ENCODE data around the gene CENPN.

Gene CENPN

DNA sequence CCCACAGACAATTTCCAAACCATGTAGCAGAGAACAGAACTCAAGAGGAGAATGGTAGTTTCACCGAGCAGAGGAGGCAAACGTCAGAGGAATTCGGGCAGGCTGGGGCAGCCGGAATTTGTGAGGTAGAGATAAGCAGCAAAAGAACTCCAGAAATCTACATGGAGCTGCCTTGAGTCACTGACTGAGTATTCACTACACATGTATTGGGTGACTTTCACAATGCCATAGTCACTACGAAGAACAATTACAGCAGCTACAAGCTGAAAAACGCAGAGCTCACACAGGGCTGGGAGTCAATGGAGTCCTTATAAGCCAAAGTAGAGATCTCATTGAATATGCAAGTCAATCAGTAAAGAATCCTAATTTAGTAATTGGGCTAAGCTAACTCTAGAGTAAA, 13.7 kb upstream of the CENPN start:
- TF ChIP-seq, protein P1, sequence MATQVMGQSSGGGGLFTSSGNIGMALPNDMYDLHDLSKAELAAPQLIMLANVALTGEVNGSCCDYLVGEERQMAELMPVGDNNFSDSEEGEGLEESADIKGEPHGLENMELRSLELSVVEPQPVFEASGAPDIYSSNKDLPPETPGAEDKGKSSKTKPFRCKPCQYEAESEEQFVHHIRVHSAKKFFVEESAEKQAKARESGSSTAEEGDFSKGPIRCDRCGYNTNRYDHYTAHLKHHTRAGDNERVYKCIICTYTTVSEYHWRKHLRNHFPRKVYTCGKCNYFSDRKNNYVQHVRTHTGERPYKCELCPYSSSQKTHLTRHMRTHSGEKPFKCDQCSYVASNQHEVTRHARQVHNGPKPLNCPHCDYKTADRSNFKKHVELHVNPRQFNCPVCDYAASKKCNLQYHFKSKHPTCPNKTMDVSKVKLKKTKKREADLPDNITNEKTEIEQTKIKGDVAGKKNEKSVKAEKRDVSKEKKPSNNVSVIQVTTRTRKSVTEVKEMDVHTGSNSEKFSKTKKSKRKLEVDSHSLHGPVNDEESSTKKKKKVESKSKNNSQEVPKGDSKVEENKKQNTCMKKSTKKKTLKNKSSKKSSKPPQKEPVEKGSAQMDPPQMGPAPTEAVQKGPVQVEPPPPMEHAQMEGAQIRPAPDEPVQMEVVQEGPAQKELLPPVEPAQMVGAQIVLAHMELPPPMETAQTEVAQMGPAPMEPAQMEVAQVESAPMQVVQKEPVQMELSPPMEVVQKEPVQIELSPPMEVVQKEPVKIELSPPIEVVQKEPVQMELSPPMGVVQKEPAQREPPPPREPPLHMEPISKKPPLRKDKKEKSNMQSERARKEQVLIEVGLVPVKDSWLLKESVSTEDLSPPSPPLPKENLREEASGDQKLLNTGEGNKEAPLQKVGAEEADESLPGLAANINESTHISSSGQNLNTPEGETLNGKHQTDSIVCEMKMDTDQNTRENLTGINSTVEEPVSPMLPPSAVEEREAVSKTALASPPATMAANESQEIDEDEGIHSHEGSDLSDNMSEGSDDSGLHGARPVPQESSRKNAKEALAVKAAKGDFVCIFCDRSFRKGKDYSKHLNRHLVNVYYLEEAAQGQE (IDR thresholded peaks at IDR 0.05; ENCODE audit: insufficient read depth in 1 of 2, low read depth in 2 of 2, low read length in 2 of 2): no peak
- TF ChIP-seq TAF1 (IDR thresholded peaks at IDR 0.05; ENCODE audit: borderline replicate concordance, insufficient read depth, low read length) (no peak), FOXP2 (optimal IDR thresholded peaks at IDR 0.05; ENCODE audit: borderline replicate concordance, extremely low read depth, extremely low read length, insufficient read depth) (no peak), SIN3A (IDR thresholded peaks at IDR 0.05; ENCODE audit: borderline replicate concordance, insufficient read depth, low read length) (no peak), POLR2AphosphoS5 (IDR thresholded peaks at IDR 0.05; ENCODE audit: low read depth, low read length) (no peak)

DNA sequence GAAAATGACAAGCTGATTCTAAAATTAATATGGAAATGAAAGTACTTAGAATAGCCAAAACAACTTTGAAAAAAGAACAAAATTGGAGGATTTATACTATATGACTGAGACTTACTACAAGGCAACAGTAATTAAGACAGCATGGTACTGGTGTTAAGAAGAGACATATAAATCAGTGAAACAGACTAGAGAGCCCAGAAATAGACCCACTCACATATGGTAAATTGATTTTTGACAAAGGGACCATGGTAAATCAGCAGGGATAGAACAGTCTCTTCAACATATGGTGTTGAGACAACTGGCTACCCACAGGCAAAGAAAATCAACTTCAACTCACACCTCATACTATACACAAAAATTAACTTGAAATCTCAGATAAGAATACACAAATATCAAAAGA, 13.2 kb upstream of the CENPN start:
- TF ChIP-seq FOXP2 (optimal IDR thresholded peaks at IDR 0.05; ENCODE audit: borderline replicate concordance, extremely low read depth, extremely low read length, insufficient read depth) (no peak), POLR2AphosphoS5 (IDR thresholded peaks at IDR 0.05; ENCODE audit: low read depth, low read length) (no peak), TAF1 (IDR thresholded peaks at IDR 0.05; ENCODE audit: borderline replicate concordance, insufficient read depth, low read length) (no peak), SIN3A (IDR thresholded peaks at IDR 0.05; ENCODE audit: borderline replicate concordance, insufficient read depth, low read length) (no peak)
- TF ChIP-seq, protein P1 (IDR thresholded peaks at IDR 0.05; ENCODE audit: insufficient read depth in 1 of 2, low read depth in 2 of 2, low read length in 2 of 2): no peak

DNA sequence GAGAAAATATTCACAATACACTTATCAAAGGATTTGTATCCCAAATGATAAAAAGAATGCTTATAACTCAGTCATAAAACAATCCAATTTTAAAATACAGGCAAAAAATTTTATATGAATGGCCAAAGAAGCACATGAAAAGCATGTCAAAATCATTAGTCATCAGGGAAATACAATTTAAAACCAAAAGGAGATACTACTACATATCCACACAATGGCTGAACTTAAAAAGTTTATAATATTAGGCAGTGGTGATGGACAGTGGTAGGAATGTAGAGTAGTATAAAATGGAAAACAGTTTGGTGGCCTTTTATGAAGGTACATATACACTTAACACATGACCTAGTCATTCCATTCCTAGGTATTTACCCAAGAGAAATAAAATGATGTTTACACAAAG, 12.6 kb upstream of the CENPN start:
- TF ChIP-seq POLR2AphosphoS5 (IDR thresholded peaks at IDR 0.05; ENCODE audit: low read depth, low read length) (no peak), SIN3A (IDR thresholded peaks at IDR 0.05; ENCODE audit: borderline replicate concordance, insufficient read depth, low read length) (no peak), FOXP2 (optimal IDR thresholded peaks at IDR 0.05; ENCODE audit: borderline replicate concordance, extremely low read depth, extremely low read length, insufficient read depth) (no peak), TAF1 (IDR thresholded peaks at IDR 0.05; ENCODE audit: borderline replicate concordance, insufficient read depth, low read length) (no peak)
- TF ChIP-seq, protein P1 (IDR thresholded peaks at IDR 0.05; ENCODE audit: insufficient read depth in 1 of 2, low read depth in 2 of 2, low read length in 2 of 2): no peak

DNA sequence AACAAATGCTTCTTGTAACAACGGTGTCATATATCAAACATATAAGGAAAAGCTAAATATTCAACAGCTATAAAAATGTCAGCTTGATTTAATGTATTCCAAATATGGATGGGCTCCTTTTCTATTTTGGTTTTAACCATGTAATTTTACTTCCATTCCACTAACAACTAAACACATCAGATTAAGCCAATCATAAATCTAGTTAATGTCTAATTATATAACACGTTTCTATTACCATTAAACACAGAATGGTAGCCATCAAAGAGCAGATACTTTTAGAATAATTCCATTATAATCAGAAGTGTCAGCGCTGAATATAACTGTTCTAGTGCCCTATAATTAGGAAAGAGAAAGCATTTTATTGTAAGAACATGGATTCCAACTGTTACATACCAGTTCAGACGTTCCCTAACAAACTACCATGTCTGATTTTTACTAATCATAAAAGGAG, 10.3 kb upstream of the CENPN start:
- TF ChIP-seq SIN3A (IDR thresholded peaks at IDR 0.05; ENCODE audit: borderline replicate concordance, insufficient read depth, low read length) (no peak), FOXP2 (optimal IDR thresholded peaks at IDR 0.05; ENCODE audit: borderline replicate concordance, extremely low read depth, extremely low read length, insufficient read depth) (no peak), TAF1 (IDR thresholded peaks at IDR 0.05; ENCODE audit: borderline replicate concordance, insufficient read depth, low read length) (no peak), POLR2AphosphoS5 (IDR thresholded peaks at IDR 0.05; ENCODE audit: low read depth, low read length) (no peak)
- TF ChIP-seq, protein P1 (IDR thresholded peaks at IDR 0.05; ENCODE audit: insufficient read depth in 1 of 2, low read depth in 2 of 2, low read length in 2 of 2): no peak

Measured in PFSK-1 (cell line).